Ecto neural progenitor cell (in vitro differentiated cells): ENCODE results near the gene LRRC74B.

ENCODE experiments used
- DNase-seq: peaks from one replicate; pipeline ENCODE4 v3.0.0-alpha.2; 2018; ENCODE audit warnings: low spot score

LRRC74B gene

GRCh38 chr22:21104126-21104691 lies 58.5 kb downstream of the LRRC74B start:
- no peak for DNase-seq

- no peak for DNase-seq
These were observed 59.5 kb downstream of the LRRC74B start for GRCh38 chr22:21105294-21105693.

- no peak for DNase-seq
These were observed 60.3 kb downstream of the LRRC74B start for GRCh38 chr22:21106000-21106399.

- DNase-seq = no peak
These were observed 62.8 kb downstream of the LRRC74B start for GRCh38 chr22:21108379-21109115.
